ENCODE data around the gene TMEM150B. TPM values are rescaled to one million over a fixed set of nuclear protein-coding genes. Genes with fewer than 3 reads are reported as not detected.

TMEM150B gene
- total RNA-seq, 1 experiment from 2014 or later = not detected

DNA sequence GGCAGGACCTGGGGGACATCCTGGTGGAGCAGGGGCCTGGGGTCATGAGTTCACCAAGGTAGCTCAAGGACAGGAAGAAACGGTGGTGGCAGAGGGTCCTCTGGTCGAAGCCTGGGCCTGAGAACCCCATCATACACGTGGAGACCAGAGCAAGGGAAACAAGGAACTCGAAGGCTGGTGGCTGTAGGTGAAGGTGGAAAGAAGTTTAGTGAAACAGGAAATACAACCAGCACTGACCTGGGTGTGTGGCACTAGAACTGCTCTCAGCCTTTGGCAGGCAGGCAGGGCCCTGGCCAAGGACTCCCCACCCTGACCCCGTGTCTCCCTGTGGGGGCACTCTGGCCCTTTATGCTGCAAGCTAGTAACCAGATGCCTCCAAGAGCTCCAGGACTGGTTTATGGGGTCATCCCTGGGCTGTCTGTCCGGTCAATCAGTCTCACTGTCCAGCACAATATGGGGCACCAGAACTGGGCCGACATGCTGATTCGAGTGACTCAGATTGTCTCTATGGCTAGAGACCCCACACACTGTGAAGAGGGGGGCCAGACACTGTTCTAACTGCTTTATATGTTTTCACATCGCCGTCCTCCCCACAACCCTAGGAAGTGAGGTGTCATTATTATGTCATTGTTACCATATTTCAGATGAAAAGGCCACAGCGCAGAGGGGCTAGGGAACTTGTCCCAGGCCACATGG is 25.6 kb upstream of the TMEM150B start:
- peaks cover 5 to 44% of the 10 kb centered on the region in 2 experiments; a peak in 3 of 4 replicates for H3K4me1 ChIP-seq (ENCODE audit: control insufficient read depth in 1 of 2, insufficient read depth in 2 of 2, low read length in 2 of 2)
- no TSS peak for BruUV-seq (replicated peaks)
- H3K79me2 ChIP-seq (ENCODE audit: insufficient read depth, low read length) = no peaks in the 10 kb centered on the region
- RAD21 ChIA-PET (ENCODE audit: low non-redundant PET in 1 of 2, low total read pairs in 2 of 2, uncharacterized antibody in 2 of 2, unreplicated experiment in 2 of 2) = no interaction called here
- CTCF ChIA-PET = interaction anchor here (0.9 kb wide), 1 partner anchor 10 kb away, joined by 3 read pairs; no protein-coding TSS in a partner anchor
- H3K4me2 ChIP-seq (ENCODE audit: low read length) = no peak overlapping the region
- no peak for TF ChIP-seq JUND (IDR thresholded peaks at IDR 0.05)
- TF ChIP-seq, protein P1, sequence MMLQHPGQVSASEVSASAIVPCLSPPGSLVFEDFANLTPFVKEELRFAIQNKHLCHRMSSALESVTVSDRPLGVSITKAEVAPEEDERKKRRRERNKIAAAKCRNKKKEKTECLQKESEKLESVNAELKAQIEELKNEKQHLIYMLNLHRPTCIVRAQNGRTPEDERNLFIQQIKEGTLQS (IDR thresholded peaks at IDR 0.05) = no peak
- no peak for TF ChIP-seq SP1 (IDR thresholded peaks at IDR 0.05; ENCODE audit: low read depth)
- TF ChIP-seq EZH2phosphoT487 (IDR thresholded peaks at IDR 0.05; ENCODE audit: borderline replicate concordance) = no peak
- intact Hi-C loops (cut with micrococcal nuclease) = no loop called here
- H3K9me2 ChIP-seq (ENCODE audit: insufficient read depth) = no peaks in the 10 kb centered on the region
- H3K9me3 ChIP-seq (ENCODE audit: control insufficient read depth in 1 of 2, insufficient read depth in 1 of 2, low read depth in 1 of 2, low read length in 2 of 2) = no peaks in the 10 kb centered on the region
- DNase-seq (ENCODE audit: low read depth, low spot score) (no peak), ATAC-seq (no peak)
- H3K27me3 ChIP-seq (ENCODE audit: insufficient read depth, low read length) = no peaks in the 10 kb centered on the region
- no peak overlapping the region for H3K27ac ChIP-seq (ENCODE audit: low read depth, low read length)
- H4K20me1 ChIP-seq (ENCODE audit: insufficient read depth) = no peaks in the 10 kb centered on the region
- no peaks in the 10 kb centered on the region; a peak in 1 of 4 replicates for H3K36me3 ChIP-seq (ENCODE audit: control insufficient read depth in 1 of 2, insufficient read depth in 2 of 2, low read length in 2 of 2)
- H3K4me3 ChIP-seq (replicated peaks in 1 of 2; ENCODE audit: low read depth in 1 of 2, low read length in 2 of 2) = no peak overlapping the region
- no peak overlapping the region for H3K9ac ChIP-seq (ENCODE audit: low read length)
- H2AFZ ChIP-seq (ENCODE audit: low read depth, low read length, poor library complexity, severe bottlenecking) = no peak overlapping the region
- POLR2A ChIA-PET = interaction anchor here (1.3 to 3.8 kb wide), 2 partner anchors 12 to 37 kb away, joined by 4 to 18 read pairs; partner anchors contain the start of gene KMT5C

DNA sequence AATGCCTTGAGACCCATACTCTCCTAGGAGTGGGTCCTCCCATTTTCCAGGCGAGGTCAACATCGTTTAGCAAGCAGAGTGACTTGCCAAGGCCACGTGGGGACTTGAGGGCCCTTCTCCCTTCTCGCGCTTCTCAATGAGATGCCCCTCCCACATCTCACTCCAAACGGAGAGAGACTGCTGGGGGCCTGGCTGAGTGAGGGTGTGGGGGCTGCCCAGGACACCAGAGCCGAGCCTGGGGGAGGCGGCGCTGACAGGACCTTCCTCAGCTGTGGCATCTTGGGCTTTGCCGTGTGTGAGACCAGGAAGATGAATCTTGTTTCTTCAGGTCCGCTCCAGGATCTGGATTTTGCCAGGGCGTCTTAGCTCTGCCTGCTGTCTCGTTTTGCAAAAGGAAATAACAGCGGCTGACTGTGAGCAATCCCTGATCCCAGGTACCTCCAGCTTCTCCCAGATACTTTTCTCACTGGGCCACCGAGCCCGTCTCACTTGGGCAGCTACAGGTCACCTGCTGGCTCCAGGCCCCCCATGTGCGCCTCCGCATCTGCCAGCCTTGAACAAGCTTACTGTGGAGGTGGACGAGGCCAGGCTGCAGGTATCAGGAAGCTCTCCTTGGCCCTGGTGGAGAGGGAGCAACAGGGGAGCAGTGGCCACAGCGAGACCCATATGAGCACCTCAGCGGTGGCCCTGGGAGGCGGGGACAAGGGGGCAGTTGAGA is 23.3 kb upstream of the TMEM150B start:
- Histone ChIP-seq H3K4me1 (ENCODE audit: control insufficient read depth in 1 of 2, insufficient read depth in 2 of 2, low read length in 2 of 2) (peaks cover 8 to 44% of the 10 kb centered on the region in 2 experiments; a peak in 3 of 4 replicates), H3K9me2 (ENCODE audit: insufficient read depth) (no peaks in the 10 kb centered on the region), H3K9me3 (ENCODE audit: control insufficient read depth in 1 of 2, insufficient read depth in 1 of 2, low read depth in 1 of 2, low read length in 2 of 2) (no peaks in the 10 kb centered on the region), H3K4me3 (replicated peaks in 1 of 2; ENCODE audit: low read depth in 1 of 2, low read length in 2 of 2) (no peak overlapping the region), H3K4me2 (ENCODE audit: low read length) (no peak overlapping the region), H2AFZ (ENCODE audit: low read depth, low read length, poor library complexity, severe bottlenecking) (no peak overlapping the region), H4K20me1 (ENCODE audit: insufficient read depth) (no peaks in the 10 kb centered on the region), H3K27ac (ENCODE audit: low read depth, low read length) (no peak overlapping the region), H3K9ac (ENCODE audit: low read length) (no peak overlapping the region), H3K36me3 (ENCODE audit: control insufficient read depth in 1 of 2, insufficient read depth in 2 of 2, low read length in 2 of 2) (no peaks in the 10 kb centered on the region; a peak in 1 of 4 replicates), H3K27me3 (ENCODE audit: insufficient read depth, low read length) (no peaks in the 10 kb centered on the region), H3K79me2 (ENCODE audit: insufficient read depth, low read length) (no peaks in the 10 kb centered on the region)
- intact Hi-C loops (cut with micrococcal nuclease) = no loop called here
- CTCF ChIA-PET = no interaction called here
- RAD21 ChIA-PET (ENCODE audit: low non-redundant PET in 1 of 2, low total read pairs in 2 of 2, uncharacterized antibody in 2 of 2, unreplicated experiment in 2 of 2) = no interaction called here
- BruUV-seq (replicated peaks) = no TSS peak
- DNase-seq (ENCODE audit: low read depth, low spot score) (no peak), ATAC-seq (no peak)
- POLR2A ChIA-PET = interaction anchor here (3.8 kb wide), 1 partner anchor 9 kb away, joined by 18 read pairs; the partner anchor contains the start of gene KMT5C
- TF ChIP-seq, protein P1 (IDR thresholded peaks at IDR 0.05) = no peak
- TF ChIP-seq ELF1 (IDR thresholded peaks at IDR 0.05; ENCODE audit: borderline replicate concordance, low read depth) = no peak

Measured in HCT116 (cell line).